Duodenal mucosa (tissue), 2 donors: Measurements from ENCODE around the gene TMEM238L.

Experiments
- H3K27ac ChIP-seq: one replicate; pipeline ENCODE4 v1.7.0; 2013; ENCODE audit warnings: low read depth, low read length
- H3K27me3 ChIP-seq, 2 donors: one replicate each; pipeline ENCODE4 v1.7.0; 2013; ENCODE audit warnings: low read length in 2 of 2, control low read depth in 1 of 2; ENCODE audit not compliant: insufficient read depth in 2 of 2, control insufficient read depth in 1 of 2
- H3K36me3 ChIP-seq, 2 donors: one replicate each; pipeline ENCODE4 v1.7.0; 2013; ENCODE audit warnings: low read length in 2 of 2, control low read depth in 1 of 2; ENCODE audit not compliant: insufficient read depth in 2 of 2, control insufficient read depth in 1 of 2
- H3K4me1 ChIP-seq, 2 donors: one replicate each; pipeline ENCODE4 v1.7.0; 2013; ENCODE audit warnings: low read length in 2 of 2, control low read depth in 1 of 2; ENCODE audit not compliant: insufficient read depth in 2 of 2, control insufficient read depth in 1 of 2
- H3K4me3 ChIP-seq, 2 donors: one replicate each; pipeline ENCODE4 v1.7.0; 2013; ENCODE audit warnings: low read length in 2 of 2, low read depth in 1 of 2
- H3K9ac ChIP-seq, 2 donors: one replicate each; pipeline ENCODE4 v1.7.0; 2013; ENCODE audit warnings: low read length in 2 of 2, low read depth in 1 of 2
- H3K9me3 ChIP-seq, 2 donors: one replicate each; pipeline ENCODE4 v1.7.0; 2013; ENCODE audit warnings: low read length in 2 of 2, control low read depth in 1 of 2; ENCODE audit not compliant: control insufficient read depth in 1 of 2

TMEM238L gene

GRCh38 chr17:10777131-10777807, 26.6 kb downstream of the TMEM238L start:
- peaks cover 0 to 3% of the 10 kb centered on the region in 2 donors for H3K9me3 ChIP-seq
- peaks cover 5 to 22% of the 10 kb centered on the region in 2 donors for H3K4me1 ChIP-seq
- H3K27ac ChIP-seq: no peak overlapping the region
- no peaks in the 10 kb centered on the region for H3K27me3 ChIP-seq
- no peak overlapping the region for H3K4me3 ChIP-seq
- no peaks in the 10 kb centered on the region for H3K36me3 ChIP-seq
- H3K9ac ChIP-seq: no peak overlapping the region

- Histone ChIP-seq H3K9me3 (peaks cover 0 to 5% of the 10 kb centered on the region in 2 donors), H3K9ac (no peak overlapping the region), H3K4me1 (peaks cover 5 to 22% of the 10 kb centered on the region in 2 donors), H3K27me3 (no peaks in the 10 kb centered on the region), H3K4me3 (no peak overlapping the region), H3K36me3 (no peaks in the 10 kb centered on the region), H3K27ac (no peak overlapping the region)
These were observed 27.5 kb downstream of the TMEM238L start for GRCh38 chr17:10776381-10776780.

- Histone ChIP-seq H3K4me3 (peak overlapping the region in 1 of 2 donors; percentile 21), H3K36me3 (no peaks in the 10 kb centered on the region), H3K27me3 (no peaks in the 10 kb centered on the region), H3K9me3 (peaks cover 0 to 5% of the 10 kb centered on the region in 2 donors), H3K4me1 (peaks cover 5 to 22% of the 10 kb centered on the region in 2 donors), H3K27ac (peak overlapping the region; percentile 36), H3K9ac (peak overlapping the region in 1 of 2 donors; percentile 4)
These were observed 28.1 kb downstream of the TMEM238L start for GRCh38 chr17:10775740-10776356.

GRCh38 chr17:10775058-10775457, 28.8 kb downstream of the TMEM238L start:
- Histone ChIP-seq H3K27me3 (no peaks in the 10 kb centered on the region), H3K9ac (no peak overlapping the region), H3K4me1 (peaks cover 5 to 22% of the 10 kb centered on the region in 2 donors), H3K27ac (peak overlapping the region; percentile 36), H3K36me3 (no peaks in the 10 kb centered on the region), H3K4me3 (no peak overlapping the region), H3K9me3 (peaks cover 0 to 5% of the 10 kb centered on the region in 2 donors)

GRCh38 chr17:10773391-10773790, 30.5 kb downstream of the TMEM238L start:
- Histone ChIP-seq H3K36me3 (no peaks in the 10 kb centered on the region), H3K4me3 (no peak overlapping the region), H3K27me3 (no peaks in the 10 kb centered on the region), H3K9ac (no peak overlapping the region), H3K9me3 (peaks cover 0 to 5% of the 10 kb centered on the region in 2 donors), H3K27ac (no peak overlapping the region), H3K4me1 (peaks cover 5 to 19% of the 10 kb centered on the region in 2 donors)

- Histone ChIP-seq H3K4me3 (no peak overlapping the region), H3K27me3 (no peaks in the 10 kb centered on the region), H3K27ac (no peak overlapping the region), H3K9me3 (peaks cover 0 to 5% of the 10 kb centered on the region in 2 donors), H3K9ac (no peak overlapping the region), H3K36me3 (peaks cover 0 to 3% of the 10 kb centered on the region in 2 donors), H3K4me1 (peaks cover 5 to 19% of the 10 kb centered on the region in 2 donors)
These were observed 31.2 kb downstream of the TMEM238L start for GRCh38 chr17:10772425-10773380.

- Histone ChIP-seq H3K9me3 (peaks cover 0 to 5% of the 10 kb centered on the region in 2 donors), H3K27me3 (no peaks in the 10 kb centered on the region), H3K4me1 (peaks cover 5 to 13% of the 10 kb centered on the region in 2 donors), H3K9ac (no peak overlapping the region), H3K36me3 (peaks cover 0 to 4% of the 10 kb centered on the region in 2 donors), H3K27ac (no peak overlapping the region), H3K4me3 (no peak overlapping the region)
These were observed 32.8 kb downstream of the TMEM238L start for GRCh38 chr17:10771148-10771547.

GRCh38 chr17:10769840-10770239, 34.1 kb downstream of the TMEM238L start:
- H3K4me1 ChIP-seq: peaks cover 0 to 6% of the 10 kb centered on the region in 2 donors
- peaks cover 0 to 5% of the 10 kb centered on the region in 2 donors for H3K9me3 ChIP-seq
- peaks cover 0 to 4% of the 10 kb centered on the region in 2 donors for H3K36me3 ChIP-seq
- H3K27ac ChIP-seq: no peak overlapping the region
- H3K4me3 ChIP-seq: no peak overlapping the region
- H3K27me3 ChIP-seq: no peaks in the 10 kb centered on the region
- H3K9ac ChIP-seq: no peak overlapping the region

GRCh38 chr17:10768750-10769251, 35.1 kb downstream of the TMEM238L start:
- no peak overlapping the region for H3K27ac ChIP-seq

More at GRCh38 chr17:10768750-10769251, 35.1 kb downstream of the TMEM238L start:
- H3K4me3 ChIP-seq: no peak overlapping the region
- H3K9ac ChIP-seq: no peak overlapping the region
- H3K4me1 ChIP-seq: peaks cover 0 to 6% of the 10 kb centered on the region in 2 donors
- H3K27me3 ChIP-seq: no peaks in the 10 kb centered on the region
- peaks cover 0 to 5% of the 10 kb centered on the region in 2 donors for H3K9me3 ChIP-seq
- H3K36me3 ChIP-seq: peaks cover 0 to 4% of the 10 kb centered on the region in 2 donors
